ENCODE results near the gene DCTN2. TPM values are rescaled to one million over a fixed set of nuclear protein-coding genes. Genes with fewer than 3 reads are reported as not detected.
A peak's percentile ranks its signal among the peaks of the same experiment; 100 is the strongest.

Gene DCTN2
- total and polyA plus RNA-seq, 4 donors = 122 to 159 (median 133) TPM

DNA sequence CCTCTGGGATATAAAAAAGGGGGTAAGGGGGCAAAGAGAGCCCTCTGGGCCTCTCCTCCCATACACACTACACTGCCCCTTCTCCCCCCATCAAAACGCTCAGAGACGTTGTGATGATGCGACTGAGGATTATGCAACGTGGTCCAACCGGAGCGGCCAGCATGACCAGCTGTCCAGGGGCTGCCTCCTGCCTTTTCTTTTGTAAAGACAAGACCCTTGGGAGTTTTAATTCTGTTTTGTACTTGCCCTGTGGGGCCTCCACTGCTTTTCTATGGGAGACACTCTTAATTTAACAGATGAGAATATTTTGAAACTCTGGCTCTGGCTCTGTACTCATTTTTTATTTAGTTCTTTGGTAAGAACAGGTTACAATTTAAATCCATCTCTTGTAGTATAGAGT is 17.2 kb downstream of the DCTN2 start:
- Histone ChIP-seq H3K27ac (ENCODE audit: low read depth in 1 of 2, low read length in 2 of 2) (no peak overlapping the region), H3K27me3 (ENCODE audit: control insufficient read depth in 1 of 2, insufficient read depth in 2 of 2, low read length in 1 of 2) (no peaks in the 10 kb centered on the region), H3K4me3 (ENCODE audit: low read length in 2 of 2) (no peak overlapping the region), H3K4me1 (ENCODE audit: control insufficient read depth in 1 of 2, insufficient read depth in 2 of 2, low read length in 2 of 2) (no peaks in the 10 kb centered on the region), H3K36me3 (ENCODE audit: control insufficient read depth in 1 of 2, insufficient read depth in 2 of 2, low read length in 1 of 2) (peaks cover 5 to 19% of the 10 kb centered on the region in 2 donors), H3K9me3 (ENCODE audit: control insufficient read depth, low read length) (no peaks in the 10 kb centered on the region)
- WGBS, 2 donors = 67% methylated on average over 6 of the region's 6 CpGs
- DNase-seq (no peak), ATAC-seq (ENCODE audit: low FRiP score) (no peak)
- intact Hi-C loops (cut with DNase I) = no loop called here

DNA sequence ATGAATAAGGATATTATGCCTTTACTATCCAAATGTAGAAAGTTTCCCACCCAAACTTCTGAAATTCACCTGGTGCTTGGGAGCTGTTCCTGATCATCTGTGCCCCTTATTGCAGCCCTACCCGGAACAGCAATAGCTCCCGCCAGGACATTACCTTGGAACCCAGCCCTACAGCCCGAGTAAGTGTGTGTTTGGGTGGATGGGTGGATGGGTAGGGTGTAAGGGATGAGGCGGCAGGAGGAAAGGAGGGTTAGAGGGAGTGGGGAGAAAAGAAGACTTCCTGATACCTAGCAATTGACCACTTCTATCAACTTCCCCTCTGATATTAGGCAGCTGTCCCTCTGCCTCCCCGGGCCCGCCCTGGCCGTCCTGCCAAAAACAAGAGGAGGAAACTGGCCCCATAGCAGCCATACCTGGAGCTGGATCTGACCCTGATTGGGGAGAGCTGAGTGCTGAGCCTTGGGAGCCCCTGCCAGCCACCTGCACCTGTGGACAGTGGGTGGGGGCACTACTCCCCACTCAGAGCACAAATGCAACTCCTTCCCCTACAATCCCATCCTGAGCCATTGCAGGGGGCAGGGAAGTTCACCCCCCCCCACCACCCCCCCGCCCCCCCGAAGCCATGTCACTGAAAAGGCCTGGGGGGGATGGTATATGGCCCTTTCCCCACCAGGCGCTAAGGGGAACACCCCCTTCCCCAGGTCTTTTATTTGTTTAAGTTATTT is 18.0 kb downstream of the DCTN2 start:
- intact Hi-C loops (cut with DNase I) = no loop called here
- Histone ChIP-seq H3K4me3 (ENCODE audit: low read length in 2 of 2) (no peak overlapping the region), H3K9me3 (ENCODE audit: control insufficient read depth, low read length) (no peaks in the 10 kb centered on the region), H3K27ac (ENCODE audit: low read depth in 1 of 2, low read length in 2 of 2) (no peak overlapping the region), H3K4me1 (ENCODE audit: control insufficient read depth in 1 of 2, insufficient read depth in 2 of 2, low read length in 2 of 2) (no peaks in the 10 kb centered on the region), H3K36me3 (ENCODE audit: control insufficient read depth in 1 of 2, insufficient read depth in 2 of 2, low read length in 1 of 2) (peaks cover 5 to 15% of the 10 kb centered on the region in 2 donors), H3K27me3 (ENCODE audit: control insufficient read depth in 1 of 2, insufficient read depth in 2 of 2, low read length in 1 of 2) (no peaks in the 10 kb centered on the region)
- DNase-seq = peak in 1 of 2 donors; percentile 13
- 64 to 65% methylated on average over 10 of the region's 10 CpGs for whole genome bisulfite sequencing, 2 donors
- no peak for ATAC-seq (ENCODE audit: low FRiP score)

DNA sequence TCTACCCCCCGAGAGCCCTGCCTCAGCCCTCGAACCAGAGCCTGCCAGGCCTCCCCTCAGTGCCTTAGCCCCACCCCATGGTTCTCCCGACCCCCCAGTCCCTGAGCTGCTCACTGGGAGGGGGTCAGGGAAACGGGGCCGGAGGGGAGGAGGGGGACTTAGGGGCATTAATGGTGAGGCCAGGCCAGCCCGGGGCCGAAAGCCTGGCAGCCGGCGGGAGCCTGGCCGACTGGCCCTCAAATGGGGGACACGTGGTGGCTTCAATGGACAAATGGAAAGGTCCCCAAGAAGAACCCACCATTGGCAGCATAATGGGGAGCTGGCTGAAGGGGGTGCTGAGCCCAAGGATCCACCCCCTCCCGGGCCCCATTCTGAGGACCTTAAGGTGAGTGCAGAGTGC is 18.8 kb downstream of the DCTN2 start:
- peaks cover 5 to 13% of the 10 kb centered on the region in 2 donors for H3K36me3 ChIP-seq (ENCODE audit: control insufficient read depth in 1 of 2, insufficient read depth in 2 of 2, low read length in 1 of 2)
- no peak for DNase-seq
- intact Hi-C loops (cut with DNase I) = no loop called here
- ATAC-seq (ENCODE audit: low FRiP score) = no peak
- H3K9me3 ChIP-seq (ENCODE audit: control insufficient read depth, low read length) = no peaks in the 10 kb centered on the region
- H3K4me3 ChIP-seq (ENCODE audit: low read length in 2 of 2) = no peak overlapping the region
- H3K27me3 ChIP-seq (ENCODE audit: control insufficient read depth in 1 of 2, insufficient read depth in 2 of 2, low read length in 1 of 2) = no peaks in the 10 kb centered on the region
- WGBS, 2 donors = 69 to 71% methylated on average over 12 of the region's 12 CpGs
- H3K27ac ChIP-seq (ENCODE audit: low read depth in 1 of 2, low read length in 2 of 2) = no peak overlapping the region
- H3K4me1 ChIP-seq (ENCODE audit: control insufficient read depth in 1 of 2, insufficient read depth in 2 of 2, low read length in 2 of 2) = no peaks in the 10 kb centered on the region

DNA sequence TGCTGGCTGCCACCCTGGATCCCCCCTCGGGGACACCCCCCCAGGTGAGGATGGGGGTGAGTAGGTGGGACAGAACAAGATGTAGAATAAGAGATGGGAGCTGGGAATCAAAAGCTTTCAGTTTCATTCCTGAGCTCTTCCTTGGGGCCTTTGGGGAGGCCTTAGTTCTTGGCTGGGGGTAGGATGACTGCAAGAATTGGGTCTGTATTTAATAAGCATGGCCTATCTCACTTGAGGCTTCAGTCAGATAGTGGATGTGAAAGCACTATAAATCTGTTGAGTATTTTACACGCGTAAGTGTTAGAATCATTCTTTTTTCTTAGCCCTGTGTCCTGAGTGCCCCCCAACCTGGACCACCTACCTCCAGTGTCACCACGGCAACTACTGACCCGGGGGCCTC is 19.8 kb downstream of the DCTN2 start:
- peaks cover under 1 to 8% of the 10 kb centered on the region in 2 donors for H3K36me3 ChIP-seq (ENCODE audit: control insufficient read depth in 1 of 2, insufficient read depth in 2 of 2, low read length in 1 of 2)
- no peaks in the 10 kb centered on the region for H3K4me1 ChIP-seq (ENCODE audit: control insufficient read depth in 1 of 2, insufficient read depth in 2 of 2, low read length in 2 of 2)
- intact Hi-C loops (cut with DNase I) = no loop called here
- ATAC-seq (ENCODE audit: low FRiP score) = no peak
- no peaks in the 10 kb centered on the region for H3K27me3 ChIP-seq (ENCODE audit: control insufficient read depth in 1 of 2, insufficient read depth in 2 of 2, low read length in 1 of 2)
- WGBS, 2 donors = 61 to 71% methylated on average over 5 of the region's 5 CpGs
- DNase-seq = no peak
- no peak overlapping the region for H3K4me3 ChIP-seq (ENCODE audit: low read length in 2 of 2)
- H3K27ac ChIP-seq (ENCODE audit: low read depth in 1 of 2, low read length in 2 of 2) = no peak overlapping the region
- no peaks in the 10 kb centered on the region for H3K9me3 ChIP-seq (ENCODE audit: control insufficient read depth, low read length)

DNA sequence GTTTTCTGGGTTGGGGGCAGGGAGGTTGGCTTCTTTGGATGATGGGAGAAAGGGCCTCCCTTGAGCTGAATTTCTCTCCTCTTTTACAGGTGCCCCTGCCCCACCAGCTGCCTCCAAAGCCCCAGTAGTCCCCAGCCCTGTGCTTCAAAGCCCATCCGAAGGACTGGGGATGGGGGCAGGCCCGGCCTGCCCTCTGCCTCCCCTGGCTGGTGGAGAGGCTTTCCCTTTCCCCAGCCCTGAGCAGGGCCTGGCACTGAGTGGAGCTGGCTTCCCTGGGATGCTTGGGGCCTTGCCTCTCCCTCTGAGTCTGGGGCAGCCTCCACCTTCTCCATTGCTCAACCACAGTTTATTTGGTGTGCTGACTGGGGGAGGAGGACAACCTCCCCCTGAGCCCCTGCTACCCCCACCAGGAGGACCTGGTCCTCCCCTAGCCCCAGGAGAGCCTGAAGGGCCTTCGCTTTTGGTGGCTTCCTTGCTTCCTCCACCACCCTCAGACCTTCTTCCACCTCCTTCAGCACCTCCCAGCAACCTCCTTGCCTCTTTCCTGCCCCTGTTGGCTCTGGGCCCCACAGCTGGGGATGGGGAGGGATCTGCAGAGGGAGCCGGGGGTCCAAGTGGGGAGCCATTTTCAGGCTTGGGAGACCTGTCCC is 20.4 kb downstream of the DCTN2 start:
- 66 to 72% methylated on average over 4 of the region's 4 CpGs for WGBS, 2 donors
- intact Hi-C loops (cut with DNase I) = no loop called here
- no peak for DNase-seq
- Histone ChIP-seq H3K9me3 (ENCODE audit: control insufficient read depth, low read length) (no peaks in the 10 kb centered on the region), H3K27ac (ENCODE audit: low read depth in 1 of 2, low read length in 2 of 2) (no peak overlapping the region), H3K27me3 (ENCODE audit: control insufficient read depth in 1 of 2, insufficient read depth in 2 of 2, low read length in 1 of 2) (no peaks in the 10 kb centered on the region), H3K4me3 (ENCODE audit: low read length in 2 of 2) (no peak overlapping the region), H3K4me1 (ENCODE audit: control insufficient read depth in 1 of 2, insufficient read depth in 2 of 2, low read length in 2 of 2) (no peaks in the 10 kb centered on the region), H3K36me3 (ENCODE audit: control insufficient read depth in 1 of 2, insufficient read depth in 2 of 2, low read length in 1 of 2) (peaks cover 0 to 4% of the 10 kb centered on the region in 2 donors)
- no peak for ATAC-seq (ENCODE audit: low FRiP score)

DNA sequence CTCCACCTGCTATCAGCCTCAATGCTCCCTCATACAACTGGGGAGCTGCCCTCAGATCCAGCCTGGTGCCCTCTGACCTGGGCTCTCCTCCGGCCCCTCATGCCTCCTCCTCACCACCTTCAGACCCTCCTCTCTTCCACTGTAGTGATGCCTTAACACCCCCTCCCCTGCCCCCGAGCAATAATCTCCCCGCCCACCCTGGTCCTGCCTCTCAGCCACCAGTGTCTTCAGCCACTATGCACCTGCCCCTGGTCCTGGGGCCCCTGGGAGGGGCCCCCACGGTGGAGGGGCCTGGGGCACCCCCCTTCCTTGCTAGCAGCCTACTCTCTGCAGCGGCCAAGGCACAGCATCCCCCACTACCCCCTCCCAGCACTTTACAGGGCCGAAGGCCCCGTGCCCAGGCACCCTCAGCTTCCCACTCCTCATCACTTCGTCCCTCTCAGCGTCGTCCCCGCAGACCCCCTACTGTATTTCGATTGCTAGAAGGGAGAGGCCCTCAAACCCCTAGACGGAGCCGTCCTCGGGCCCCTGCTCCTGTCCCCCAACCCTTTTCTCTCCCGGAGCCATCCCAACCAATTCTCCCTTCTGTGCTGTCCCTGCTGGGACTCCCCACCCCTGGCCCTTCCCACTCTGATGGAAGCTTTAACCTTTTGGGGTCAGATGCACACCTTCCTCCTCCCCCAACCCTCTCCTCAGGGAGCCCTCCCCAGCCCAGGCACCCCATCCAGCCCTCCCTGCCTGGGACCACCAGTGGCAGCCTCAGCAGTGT is 21.2 kb downstream of the DCTN2 start:
- H3K36me3 ChIP-seq (ENCODE audit: control insufficient read depth in 1 of 2, insufficient read depth in 2 of 2, low read length in 1 of 2) = peaks cover 0 to 4% of the 10 kb centered on the region in 2 donors
- DNase-seq (no peak), ATAC-seq (ENCODE audit: low FRiP score) (no peak)
- no peaks in the 10 kb centered on the region for H3K9me3 ChIP-seq (ENCODE audit: control insufficient read depth, low read length)
- intact Hi-C loops (cut with DNase I) = loop anchor here in 1 of 2 donors (2.0 kb wide), 1 partner anchor 21 kb away; the partner anchor contains the start of gene DCTN2
- no peak overlapping the region for H3K27ac ChIP-seq (ENCODE audit: low read depth in 1 of 2, low read length in 2 of 2)
- no peaks in the 10 kb centered on the region for H3K27me3 ChIP-seq (ENCODE audit: control insufficient read depth in 1 of 2, insufficient read depth in 2 of 2, low read length in 1 of 2)
- H3K4me1 ChIP-seq (ENCODE audit: control insufficient read depth in 1 of 2, insufficient read depth in 2 of 2, low read length in 2 of 2) = peaks cover 0 to 2% of the 10 kb centered on the region in 2 donors
- WGBS, 2 donors = 67 to 74% methylated on average over 15 to 16 of the region's 16 CpGs
- H3K4me3 ChIP-seq (ENCODE audit: low read length in 2 of 2) = no peak overlapping the region

DNA sequence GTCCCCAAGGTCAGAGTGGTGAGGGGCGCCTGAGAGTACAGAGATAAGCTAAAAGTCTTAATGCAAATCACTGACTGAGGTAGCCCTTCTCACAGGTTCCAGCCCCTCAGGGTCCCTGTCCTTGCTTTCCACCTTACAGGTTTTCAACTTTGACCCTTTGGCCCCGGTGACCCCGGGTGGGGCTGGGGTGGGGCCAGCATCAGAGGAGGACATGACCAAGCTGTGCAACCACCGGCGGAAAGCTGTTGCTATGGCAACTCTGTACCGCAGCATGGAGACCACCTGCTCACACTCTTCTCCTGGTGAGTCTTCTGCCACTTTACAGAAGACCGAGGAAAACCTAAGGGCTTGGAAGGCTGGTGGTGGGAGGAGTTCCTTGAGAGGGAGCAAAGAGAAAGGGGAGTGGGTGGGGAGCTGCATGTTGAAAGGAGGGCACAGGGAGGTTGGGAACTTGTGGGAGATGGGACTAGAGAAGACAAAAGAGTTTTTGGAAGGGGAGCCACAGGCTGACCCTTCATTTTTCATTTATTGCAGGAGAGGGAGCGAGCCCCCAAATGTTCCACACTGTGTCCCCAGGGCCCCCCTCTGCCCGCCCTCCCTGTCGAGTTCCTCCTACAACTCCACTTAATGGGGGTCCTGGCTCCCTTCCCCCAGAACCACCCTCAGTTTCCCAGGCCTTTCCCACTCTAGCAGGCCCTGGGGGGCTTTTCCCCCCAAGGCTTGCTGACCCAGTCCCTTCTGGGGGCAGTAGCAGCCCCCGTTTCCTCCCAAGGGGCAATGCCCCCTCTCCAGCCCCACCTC is 22.0 kb downstream of the DCTN2 start:
- Histone ChIP-seq H3K4me3 (ENCODE audit: low read length in 2 of 2) (no peak overlapping the region), H3K27ac (ENCODE audit: low read depth in 1 of 2, low read length in 2 of 2) (no peak overlapping the region), H3K27me3 (ENCODE audit: control insufficient read depth in 1 of 2, insufficient read depth in 2 of 2, low read length in 1 of 2) (no peaks in the 10 kb centered on the region), H3K4me1 (ENCODE audit: control insufficient read depth in 1 of 2, insufficient read depth in 2 of 2, low read length in 2 of 2) (peaks cover 0 to 2% of the 10 kb centered on the region in 2 donors), H3K9me3 (ENCODE audit: control insufficient read depth, low read length) (no peaks in the 10 kb centered on the region), H3K36me3 (ENCODE audit: control insufficient read depth in 1 of 2, insufficient read depth in 2 of 2, low read length in 1 of 2) (peaks cover 0 to 4% of the 10 kb centered on the region in 2 donors)
- ATAC-seq (ENCODE audit: low FRiP score) = no peak
- DNase-seq = no peak
- intact Hi-C loops (cut with DNase I) = loop anchor here in 1 of 2 donors (2.0 kb wide), 1 partner anchor 22 kb away; the partner anchor contains the start of gene DCTN2
- 63 to 64% methylated on average over 11 of the region's 11 CpGs for WGBS, 2 donors

Measured in aorta (tissue), 5 donors.